ENCODE measurements around the gene ATP6V1E1.

Gene ATP6V1E1

GRCh38 chr22:17629641-17630040, 1.1 kb upstream of the ATP6V1E1 start:
- peak overlapping the region; percentile 86; the same call in 1 of the 2 replicates for H2AFZ ChIP-seq (ENCODE audit: low read depth, low read length)
- H4K20me1 ChIP-seq (ENCODE audit: insufficient read depth, low read length), result no peaks in the 10 kb centered on the region; the same call in 1 of the 2 replicates
- peak overlapping the region; percentile 81 for H3K9ac ChIP-seq (ENCODE audit: low read depth, low read length)
- peak overlapping the region; percentile 88 to 91; a peak in 3 of 4 replicates for H3K4me3 ChIP-seq (ENCODE audit: low read depth in 1 of 2, low read length in 2 of 2)
- no peaks in the 10 kb centered on the region; the same call in 1 of the 2 replicates for H3K36me3 ChIP-seq (ENCODE audit: insufficient read depth, low read length)
- DNase-seq (no peak), ATAC-seq (ENCODE audit: insufficient read depth, low read depth) (no peak)
- no peaks in the 10 kb centered on the region for H3K27me3 ChIP-seq (ENCODE audit: insufficient read depth, low read length, poor library complexity)
- TF ChIP-seq CTCF (IDR thresholded peaks at IDR 0.05; ENCODE audit: borderline replicate concordance, extremely low read depth, low read length, poor library complexity, severe bottlenecking), result no peak
- TF ChIP-seq EZH2 (IDR thresholded peaks at IDR 0.05; ENCODE audit: borderline replicate concordance, low read depth, low read length, severe bottlenecking), result no peak
- no peaks in the 10 kb centered on the region for H3K9me3 ChIP-seq (ENCODE audit: insufficient read depth, low read length, severe bottlenecking)
- peak overlapping the region; percentile 64 for H3K4me2 ChIP-seq (ENCODE audit: insufficient read depth, low read length)
- peak overlapping the region; percentile 90; the same call in 1 of the 2 replicates for H3K27ac ChIP-seq (ENCODE audit: low read length)
- peaks cover 51% of the 10 kb centered on the region for H3K79me2 ChIP-seq (ENCODE audit: insufficient read depth, low read length)
- peaks cover 28% of the 10 kb centered on the region for H3K4me1 ChIP-seq (ENCODE audit: insufficient read depth, low read length)

GRCh38 chr22:17629173-17629489, 582 bp upstream of the ATP6V1E1 start:
- peak overlapping the region; percentile 90 for H3K27ac ChIP-seq (ENCODE audit: low read length)
- DNase-seq (no peak), ATAC-seq (ENCODE audit: insufficient read depth, low read depth) (no peak)
- H3K36me3 ChIP-seq (ENCODE audit: insufficient read depth, low read length), result peaks cover 3% of the 10 kb centered on the region; the same call in 1 of the 2 replicates
- H3K79me2 ChIP-seq (ENCODE audit: insufficient read depth, low read length), result peaks cover 57% of the 10 kb centered on the region
- H3K4me3 ChIP-seq (ENCODE audit: low read depth in 1 of 2, low read length in 2 of 2), result peak overlapping the region; percentile 88 to 91
- H3K9ac ChIP-seq (ENCODE audit: low read depth, low read length), result peak overlapping the region; percentile 81
- TF ChIP-seq CTCF (IDR thresholded peaks at IDR 0.05; ENCODE audit: borderline replicate concordance, extremely low read depth, low read length, poor library complexity, severe bottlenecking) (no peak), EZH2 (IDR thresholded peaks at IDR 0.05; ENCODE audit: borderline replicate concordance, low read depth, low read length, severe bottlenecking) (no peak)
- H4K20me1 ChIP-seq (ENCODE audit: insufficient read depth, low read length), result peaks cover 1% of the 10 kb centered on the region; the same call in 1 of the 2 replicates
- H3K4me2 ChIP-seq (ENCODE audit: insufficient read depth, low read length), result peak overlapping the region; percentile 64
- H3K4me1 ChIP-seq (ENCODE audit: insufficient read depth, low read length), result peaks cover 28% of the 10 kb centered on the region
- no peaks in the 10 kb centered on the region for H3K9me3 ChIP-seq (ENCODE audit: insufficient read depth, low read length, severe bottlenecking)
- peak overlapping the region; percentile 86 for H2AFZ ChIP-seq (ENCODE audit: low read depth, low read length)
- H3K27me3 ChIP-seq (ENCODE audit: insufficient read depth, low read length, poor library complexity), result no peaks in the 10 kb centered on the region

GRCh38 chr22:17627961-17628405, 566 bp downstream of the ATP6V1E1 start:
- Histone ChIP-seq H3K79me2 (ENCODE audit: insufficient read depth, low read length) (peaks cover 67% of the 10 kb centered on the region), H4K20me1 (ENCODE audit: insufficient read depth, low read length) (peaks cover 6% of the 10 kb centered on the region; the same call in 1 of the 2 replicates), H2AFZ (ENCODE audit: low read depth, low read length) (peak overlapping the region; percentile 97), H3K4me2 (ENCODE audit: insufficient read depth, low read length) (peak overlapping the region; percentile 64), H3K36me3 (ENCODE audit: insufficient read depth, low read length) (peaks cover 9% of the 10 kb centered on the region), H3K27ac (ENCODE audit: low read length) (peak overlapping the region; percentile 90), H3K4me3 (ENCODE audit: low read depth in 1 of 2, low read length in 2 of 2) (peak overlapping the region; percentile 88 to 91), H3K9ac (ENCODE audit: low read depth, low read length) (peak overlapping the region; percentile 81), H3K9me3 (ENCODE audit: insufficient read depth, low read length, severe bottlenecking) (no peaks in the 10 kb centered on the region), H3K4me1 (ENCODE audit: insufficient read depth, low read length) (peaks cover 28% of the 10 kb centered on the region), H3K27me3 (ENCODE audit: insufficient read depth, low read length, poor library complexity) (no peaks in the 10 kb centered on the region)
- no peak for DNase-seq
- ATAC-seq (ENCODE audit: insufficient read depth, low read depth), result no peak
- TF ChIP-seq CTCF (IDR thresholded peaks at IDR 0.05; ENCODE audit: borderline replicate concordance, extremely low read depth, low read length, poor library complexity, severe bottlenecking) (no peak), EZH2 (IDR thresholded peaks at IDR 0.05; ENCODE audit: borderline replicate concordance, low read depth, low read length, severe bottlenecking) (no peak)
